HUES6 (cell line): ENCODE measurements around the gene FKBP15.
"Not testable (repeated sequence)": the region's sequence is repeated elsewhere in the genome, so short reads cannot be mapped to it uniquely, and the experiment has no call there.

Experiments used
- H3K27ac ChIP-seq: 2 replicates; pipeline ENCODE4 v1.7.0; 2013; ENCODE audit warnings: low read depth, mild to moderate bottlenecking, low read length, inconsistent platforms
- H3K27me3 ChIP-seq: 2 replicates; pipeline ENCODE4 v1.6.1; 2013; ENCODE audit warnings: low read length; ENCODE audit not compliant: control insufficient read depth, insufficient read depth
- H3K36me3 ChIP-seq: 2 replicates; pipeline ENCODE4 v1.6.1; 2013; ENCODE audit warnings: low read length; ENCODE audit not compliant: control insufficient read depth, insufficient read depth
- H3K4me1 ChIP-seq: 2 replicates; pipeline ENCODE4 v1.6.1; 2013; ENCODE audit warnings: low read length; ENCODE audit not compliant: control insufficient read depth, insufficient read depth
- H3K4me3 ChIP-seq: 2 replicates; pipeline ENCODE4 v1.5.1; 2013; ENCODE audit warnings: low read depth, low read length
- H3K9ac ChIP-seq: one replicate; pipeline ENCODE4 v1.6.1; 2013; ENCODE audit warnings: mild to moderate bottlenecking, low read length
- H3K9me3 ChIP-seq: 2 replicates; pipeline ENCODE4 v1.6.1; 2013; ENCODE audit warnings: low read depth, low read length; ENCODE audit not compliant: control insufficient read depth, insufficient read depth

The FKBP15 gene

GRCh38 chr9:113254991-113255390 is 33.9 kb upstream of the FKBP15 start:
- H3K4me3 ChIP-seq = no peak overlapping the region
- peaks cover 27% of the 10 kb centered on the region for H3K36me3 ChIP-seq
- no peaks in the 10 kb centered on the region for H3K9me3 ChIP-seq
- H3K27ac ChIP-seq = no peak overlapping the region
- H3K27me3 ChIP-seq = no peaks in the 10 kb centered on the region
- H3K4me1 ChIP-seq = no peaks in the 10 kb centered on the region
- H3K9ac ChIP-seq = no peak overlapping the region

DNA sequence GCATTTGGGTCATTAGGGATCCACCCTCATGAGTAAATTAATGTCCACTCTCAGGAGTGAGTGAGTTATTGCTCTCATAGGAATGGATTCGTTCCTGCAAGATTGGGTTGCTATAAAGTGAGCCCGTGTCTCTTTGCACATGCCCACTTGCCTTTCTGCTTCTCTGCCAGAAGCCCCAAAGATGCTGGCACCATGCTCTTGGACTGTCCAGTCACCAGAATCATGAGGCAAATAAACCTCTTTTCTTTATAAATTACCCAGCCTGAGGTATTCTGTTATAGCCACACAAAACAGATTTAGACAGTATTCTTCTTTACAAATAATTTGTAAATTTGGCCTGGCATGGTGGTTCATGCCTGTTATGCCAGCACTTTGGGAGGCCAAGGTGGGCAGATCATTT is 29.7 kb upstream of the FKBP15 start:
- Histone ChIP-seq H3K27me3 (no peaks in the 10 kb centered on the region), H3K36me3 (no peaks in the 10 kb centered on the region), H3K27ac (no peak overlapping the region), H3K9ac (no peak overlapping the region), H3K4me3 (no peak overlapping the region), H3K9me3 (peaks cover 3% of the 10 kb centered on the region; the same call in 1 of the 2 replicates), H3K4me1 (no peaks in the 10 kb centered on the region)

GRCh38 chr9:113249661-113250060 is 28.6 kb upstream of the FKBP15 start:
- not testable (repeated sequence) for H3K27me3 ChIP-seq, H3K4me1 ChIP-seq, H3K4me3 ChIP-seq, H3K27ac ChIP-seq, H3K9me3 ChIP-seq, H3K9ac ChIP-seq, H3K36me3 ChIP-seq

DNA sequence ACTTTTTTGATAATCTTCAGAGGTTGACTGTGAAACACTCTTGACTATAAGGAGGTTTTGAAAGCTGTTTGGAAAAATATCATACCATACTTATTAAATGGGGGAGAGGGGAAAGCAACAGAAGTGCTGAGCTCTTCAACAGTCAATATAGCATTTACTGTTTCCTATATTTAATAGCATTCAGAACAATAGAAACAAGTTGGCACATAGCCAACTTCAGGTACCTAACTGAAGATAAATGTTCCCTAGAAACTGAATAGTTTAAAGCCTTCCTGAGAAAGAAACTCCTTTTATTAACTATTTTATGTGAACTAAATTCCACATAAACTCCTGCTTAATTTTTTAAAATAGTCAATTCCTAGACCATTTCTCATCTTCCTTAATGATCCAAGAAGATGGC is 26.6 kb upstream of the FKBP15 start:
- Histone ChIP-seq H3K4me1 (no peaks in the 10 kb centered on the region), H3K27me3 (no peaks in the 10 kb centered on the region), H3K27ac (no peak overlapping the region), H3K4me3 (no peak overlapping the region), H3K36me3 (no peaks in the 10 kb centered on the region), H3K9me3 (peaks cover 3% of the 10 kb centered on the region; the same call in 1 of the 2 replicates), H3K9ac (no peak overlapping the region)

GRCh38 chr9:113246928-113247327 is 25.9 kb upstream of the FKBP15 start:
- Histone ChIP-seq H3K27me3 (no peaks in the 10 kb centered on the region), H3K9me3 (peaks cover 3% of the 10 kb centered on the region; the same call in 1 of the 2 replicates), H3K4me1 (no peaks in the 10 kb centered on the region), H3K9ac (no peak overlapping the region), H3K27ac (no peak overlapping the region), H3K4me3 (no peak overlapping the region), H3K36me3 (no peaks in the 10 kb centered on the region)

GRCh38 chr9:113245894-113246293 is 24.8 kb upstream of the FKBP15 start:
- Histone ChIP-seq H3K27ac (no peak overlapping the region), H3K4me3 (no peak overlapping the region), H3K9me3 (peaks cover 3% of the 10 kb centered on the region; the same call in 1 of the 2 replicates), H3K9ac (no peak overlapping the region), H3K4me1 (no peaks in the 10 kb centered on the region), H3K36me3 (no peaks in the 10 kb centered on the region), H3K27me3 (no peaks in the 10 kb centered on the region)

DNA sequence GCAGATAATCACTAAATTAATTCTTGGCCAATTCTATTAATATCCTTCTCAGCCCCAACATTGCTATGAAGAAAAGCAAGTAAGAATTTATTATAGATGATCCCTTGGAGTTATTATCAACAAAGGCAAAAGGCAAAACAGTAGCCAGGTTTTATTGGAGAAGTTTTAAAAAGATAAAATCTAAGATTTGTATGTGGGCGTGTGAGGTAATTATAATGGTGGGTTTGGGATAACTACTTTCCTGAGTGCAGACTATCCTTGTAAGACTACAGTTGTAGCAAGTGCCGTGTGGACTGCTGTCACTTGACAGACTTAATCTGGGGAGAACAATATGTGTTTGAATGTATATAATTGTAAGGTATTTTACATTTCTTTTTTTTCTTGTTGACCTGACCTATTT is 23.5 kb upstream of the FKBP15 start:
- Histone ChIP-seq H3K4me3 (no peak overlapping the region), H3K27ac (no peak overlapping the region), H3K27me3 (no peaks in the 10 kb centered on the region), H3K9me3 (peaks cover 3% of the 10 kb centered on the region; the same call in 1 of the 2 replicates), H3K36me3 (no peaks in the 10 kb centered on the region), H3K9ac (no peak overlapping the region), H3K4me1 (no peaks in the 10 kb centered on the region)

DNA sequence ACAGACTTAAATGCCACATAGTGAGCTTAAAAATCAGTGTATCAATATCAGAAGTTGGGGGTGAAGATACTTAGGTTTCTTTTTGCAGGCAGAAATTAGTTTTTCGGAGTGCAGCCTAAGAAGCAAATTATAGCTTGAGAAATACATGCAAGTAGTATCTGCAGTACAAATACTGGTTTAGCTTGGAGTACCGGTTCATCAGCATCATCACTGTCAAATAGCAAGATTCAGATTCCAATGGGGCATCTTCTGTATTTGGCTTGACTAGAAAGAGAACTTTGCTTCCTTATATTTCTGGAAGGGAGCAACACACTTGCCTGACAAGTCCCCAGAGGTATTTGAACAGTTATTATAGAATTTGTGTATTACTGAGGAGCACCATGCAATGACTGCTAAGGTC is 20.1 kb upstream of the FKBP15 start:
- Histone ChIP-seq H3K4me1 (no peaks in the 10 kb centered on the region), H3K9ac (no peak overlapping the region), H3K27ac (no peak overlapping the region), H3K4me3 (no peak overlapping the region), H3K9me3 (no peaks in the 10 kb centered on the region), H3K36me3 (no peaks in the 10 kb centered on the region), H3K27me3 (no peaks in the 10 kb centered on the region)

DNA sequence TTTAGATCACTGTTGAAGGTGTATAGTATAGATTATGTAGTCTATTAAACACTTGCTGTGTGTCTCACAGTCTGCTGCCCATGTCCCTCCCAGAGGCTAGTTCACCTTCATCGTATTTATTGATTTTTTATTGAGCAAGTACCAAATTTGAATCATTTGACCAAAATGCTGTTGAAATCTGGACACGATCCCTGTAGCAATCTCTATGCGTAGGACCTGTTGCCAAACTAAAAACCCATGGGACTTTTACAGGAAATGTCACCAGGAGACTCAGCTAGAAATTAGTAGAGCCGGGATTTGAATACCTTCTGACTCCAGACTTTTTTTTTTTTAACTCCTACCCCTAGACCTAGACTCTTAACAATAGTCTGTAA is 17.8 kb upstream of the FKBP15 start:
- H3K9ac ChIP-seq = no peak overlapping the region
- H3K4me1 ChIP-seq = no peaks in the 10 kb centered on the region
- no peak overlapping the region for H3K27ac ChIP-seq
- H3K27me3 ChIP-seq = no peaks in the 10 kb centered on the region
- no peaks in the 10 kb centered on the region for H3K36me3 ChIP-seq
- no peaks in the 10 kb centered on the region for H3K9me3 ChIP-seq
- H3K4me3 ChIP-seq = no peak overlapping the region

GRCh38 chr9:113238202-113238858 is 17.3 kb upstream of the FKBP15 start:
- H3K27me3 ChIP-seq = no peaks in the 10 kb centered on the region
- no peak overlapping the region for H3K9ac ChIP-seq
- H3K4me1 ChIP-seq = no peaks in the 10 kb centered on the region
- H3K4me3 ChIP-seq = no peak overlapping the region
- no peaks in the 10 kb centered on the region for H3K9me3 ChIP-seq
- H3K36me3 ChIP-seq = no peaks in the 10 kb centered on the region
- H3K27ac ChIP-seq = no peak overlapping the region

DNA sequence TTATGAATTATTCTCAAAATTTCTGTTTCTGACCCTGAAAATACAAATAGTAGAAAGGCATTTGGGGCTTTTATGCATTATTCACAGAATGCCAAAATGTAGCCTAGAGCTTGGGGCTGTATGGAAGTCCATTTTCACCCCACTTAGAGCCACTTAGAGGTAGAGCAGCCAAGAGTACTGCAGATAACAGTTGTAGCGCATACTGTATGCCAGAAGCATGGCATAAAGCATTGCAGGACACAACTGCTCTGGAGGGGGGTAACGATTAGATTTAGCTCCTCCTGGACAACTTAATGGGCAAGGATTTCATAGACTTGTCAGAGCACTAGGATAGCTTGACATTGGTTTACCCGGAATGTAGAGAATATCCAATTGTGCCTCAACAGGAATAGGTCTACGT is 15.9 kb upstream of the FKBP15 start:
- Histone ChIP-seq H3K9ac (no peak overlapping the region), H3K36me3 (no peaks in the 10 kb centered on the region), H3K4me1 (no peaks in the 10 kb centered on the region), H3K27ac (no peak overlapping the region), H3K27me3 (no peaks in the 10 kb centered on the region), H3K9me3 (no peaks in the 10 kb centered on the region), H3K4me3 (no peak overlapping the region)
